GM18873 (cell line): ENCODE results near the gene PPP2R2B.
"Not testable (repeated sequence)": the region's sequence is repeated elsewhere in the genome, so short reads cannot be mapped to it uniquely, and the experiment has no call there.

Source experiments
- ATAC-seq: cut with Tn5 transposase; IDR thresholded peaks from one replicate; pipeline ENCODE4 v1.9.1; 2021; ENCODE audit warnings: mild to moderate bottlenecking, moderate library complexity, moderate number of reproducible peaks; ENCODE audit not compliant: unreplicated experiment, low FRiP score

The PPP2R2B gene

DNA sequence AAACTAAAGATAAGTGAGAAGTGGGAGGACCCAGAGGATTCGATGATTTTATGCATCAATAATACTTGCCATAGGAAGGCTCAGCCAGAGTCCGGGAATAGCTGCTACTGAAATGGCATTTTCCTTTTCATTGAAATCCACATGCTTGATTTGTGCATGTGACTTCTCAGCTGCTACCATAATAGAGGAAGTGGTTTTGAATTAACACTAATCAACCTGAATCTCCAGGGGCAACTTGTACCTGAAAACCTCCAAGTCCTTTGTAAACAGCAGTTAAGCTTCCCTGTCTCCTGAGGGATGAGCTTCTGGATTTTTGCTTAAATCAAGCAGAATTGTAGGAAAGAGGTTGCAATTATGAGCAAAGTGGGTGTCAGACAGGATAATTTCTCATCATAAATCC is 124.9 kb downstream of the PPP2R2B start:
- ATAC-seq: no peak

GRCh38 chr5:146751781-146752401 is 126.7 kb downstream of the PPP2R2B start:
- ATAC-seq: peak; percentile 98

DNA sequence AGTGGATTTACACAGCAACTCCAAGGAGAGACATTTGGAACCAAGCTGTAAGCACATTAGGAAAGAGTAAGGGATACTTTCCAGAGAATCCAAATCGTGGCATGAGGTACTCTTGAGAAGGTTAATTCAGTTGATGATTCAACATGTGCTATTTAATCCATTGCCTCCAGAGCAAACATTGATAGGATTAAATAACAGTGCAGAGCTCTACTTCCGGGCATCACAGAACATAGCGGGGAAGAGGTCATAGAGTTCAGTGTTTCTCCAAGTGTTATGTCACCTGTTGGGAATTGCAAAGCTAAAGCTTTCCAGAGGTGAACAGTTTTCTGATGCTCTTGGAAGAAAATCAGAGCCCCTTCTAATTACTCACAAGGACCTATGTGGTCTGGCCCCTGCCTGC is 127.5 kb downstream of the PPP2R2B start:
- ATAC-seq: no peak

- ATAC-seq: no peak
These were observed 130.0 kb downstream of the PPP2R2B start for GRCh38 chr5:146748533-146748932.

- ATAC-seq: no peak
These were observed 132.5 kb downstream of the PPP2R2B start for GRCh38 chr5:146745931-146746577.

GRCh38 chr5:146744068-146744745 is 134.3 kb downstream of the PPP2R2B start:
- ATAC-seq: no peak

- no peak for ATAC-seq
These were observed 143.5 kb downstream of the PPP2R2B start for GRCh38 chr5:146734936-146735577.

DNA sequence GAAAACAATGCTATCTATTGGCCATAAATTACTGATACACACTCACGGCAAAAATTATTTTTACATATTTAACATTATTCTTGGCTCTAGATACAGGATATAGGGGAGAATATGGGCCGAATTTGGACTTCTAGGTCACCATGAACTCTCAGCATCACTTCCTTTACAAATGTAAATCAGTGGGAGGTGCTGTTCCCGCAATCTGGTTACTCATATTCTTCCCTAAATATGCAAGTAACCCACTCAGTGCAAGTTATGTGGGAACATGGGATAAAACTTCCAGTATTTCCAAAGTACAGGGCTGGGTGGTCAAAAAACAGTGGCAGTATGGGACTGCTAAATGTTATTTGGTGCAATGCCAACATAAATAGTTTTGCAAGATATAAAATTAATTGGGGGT is 145.6 kb downstream of the PPP2R2B start:
- ATAC-seq: no peak

GRCh38 chr5:146731909-146732659 is 146.5 kb downstream of the PPP2R2B start:
- no peak for ATAC-seq

- not testable (repeated sequence) for ATAC-seq
These were observed 149.8 kb downstream of the PPP2R2B start for GRCh38 chr5:146728746-146729145.

- no peak for ATAC-seq
These were observed 151.7 kb downstream of the PPP2R2B start for GRCh38 chr5:146726891-146727290.

DNA sequence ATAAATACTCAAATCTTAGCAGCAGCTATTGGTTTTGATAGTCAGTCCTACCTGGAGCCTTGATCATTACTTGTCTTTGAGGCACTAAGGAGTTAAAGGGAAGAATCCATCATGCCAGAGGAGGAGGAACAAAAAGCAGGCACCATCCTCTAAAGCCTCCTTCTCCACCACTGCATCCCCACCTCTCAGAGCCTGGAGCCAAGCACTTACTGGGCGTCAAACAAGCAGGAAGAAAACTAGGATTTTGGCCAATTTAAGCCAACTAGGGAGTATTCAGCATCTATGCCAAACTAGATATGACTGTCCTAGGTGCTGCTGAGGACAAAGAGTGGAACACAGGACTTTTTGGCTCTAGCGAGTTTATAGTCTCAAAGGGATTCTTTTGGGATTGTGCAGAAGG is 152.5 kb downstream of the PPP2R2B start:
- ATAC-seq: no peak

GRCh38 chr5:146725025-146725424 is 153.5 kb downstream of the PPP2R2B start:
- ATAC-seq: no peak

DNA sequence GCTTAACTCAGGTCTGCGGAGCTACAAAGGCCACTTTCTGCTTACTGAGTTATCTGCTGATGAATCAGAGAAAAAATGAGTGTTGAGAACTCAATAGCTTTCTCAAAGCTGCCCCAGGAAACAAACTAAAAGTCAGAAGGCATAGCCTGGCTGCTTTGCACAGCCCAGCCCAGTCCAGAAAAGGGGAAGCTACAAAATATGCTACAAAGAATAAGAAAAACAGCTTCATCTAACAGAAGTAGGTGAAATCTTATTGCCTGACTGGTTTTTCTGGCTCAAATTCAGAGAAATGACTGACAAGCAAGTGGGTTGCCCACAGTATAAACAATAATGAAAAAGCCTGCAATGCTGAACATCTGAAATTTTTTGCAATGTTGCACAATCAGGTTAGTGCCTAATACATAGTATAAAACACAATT is 156.2 kb downstream of the PPP2R2B start:
- ATAC-seq: no peak

DNA sequence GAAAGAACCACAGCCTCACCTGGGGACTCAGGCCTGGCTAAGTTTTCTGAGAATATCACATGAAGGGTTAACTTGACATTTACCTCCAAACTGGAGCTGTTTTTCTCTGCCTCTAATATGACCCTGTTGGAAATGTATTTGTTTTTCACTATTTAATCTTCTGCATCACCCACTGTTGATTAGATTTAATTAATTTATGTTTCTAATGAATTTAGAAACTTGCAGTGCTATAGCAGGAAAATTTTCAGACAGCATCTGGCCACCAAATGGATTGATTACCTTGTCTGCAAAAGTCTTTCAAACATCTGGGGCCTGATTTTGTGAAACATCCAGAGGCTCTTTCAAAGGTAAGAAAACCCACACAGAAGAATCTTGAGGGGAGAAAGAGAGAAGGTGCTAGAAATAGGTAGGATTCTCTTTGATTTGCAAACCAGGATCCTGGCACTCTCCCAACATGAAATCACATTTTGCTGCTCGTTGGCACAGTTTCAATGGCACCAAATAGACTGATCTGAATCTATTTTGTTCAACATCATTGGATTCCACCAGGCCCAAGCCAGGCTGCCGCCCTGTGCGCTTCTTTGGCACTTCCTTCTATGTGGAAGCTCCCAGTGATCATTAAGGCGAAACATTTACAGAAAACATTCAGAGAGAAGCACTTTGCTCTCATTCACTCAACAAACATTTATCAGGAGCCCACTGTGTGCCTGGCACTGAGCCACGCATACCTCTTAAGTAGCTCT is 157.3 kb downstream of the PPP2R2B start:
- ATAC-seq: no peak

DNA sequence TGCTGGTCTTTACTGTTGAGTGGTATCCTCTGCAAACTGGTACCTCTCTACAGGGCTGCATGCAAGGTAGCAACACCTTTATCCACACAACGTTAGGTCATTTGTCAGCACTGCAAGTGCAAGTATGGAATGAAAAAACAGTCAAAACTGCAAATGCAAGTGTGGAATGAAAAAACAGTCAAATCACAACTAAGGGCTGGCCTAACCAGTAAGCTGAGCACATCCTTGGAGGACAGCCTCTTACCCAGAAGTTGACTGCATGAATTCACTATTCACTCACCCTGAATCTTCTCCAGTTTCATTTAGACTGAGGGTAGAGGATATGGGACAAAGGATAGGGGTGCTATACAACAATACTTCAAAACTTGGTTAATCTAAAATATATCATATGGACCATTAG is 158.4 kb downstream of the PPP2R2B start:
- ATAC-seq: no peak

GRCh38 chr5:146719179-146719578 is 159.4 kb downstream of the PPP2R2B start:
- no peak for ATAC-seq

DNA sequence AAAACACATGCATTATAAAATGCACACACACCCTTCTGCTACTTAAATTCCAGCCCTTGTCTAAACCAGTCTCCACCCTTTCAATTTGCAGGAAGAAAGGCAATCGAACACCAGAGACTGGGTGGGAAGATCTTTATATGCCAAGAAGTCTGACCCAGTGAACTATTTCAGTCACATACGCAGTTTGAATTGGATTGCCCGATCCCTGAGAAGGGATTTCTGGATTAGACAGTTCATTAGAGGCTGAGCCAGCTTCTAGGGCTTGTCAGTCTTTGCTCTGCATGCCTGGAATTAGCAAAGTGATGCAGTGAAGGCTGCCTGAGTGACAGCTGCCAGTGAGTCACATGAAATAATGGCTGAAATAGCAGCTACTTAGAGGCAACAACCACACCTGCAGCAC is 159.9 kb downstream of the PPP2R2B start:
- ATAC-seq: no peak

DNA sequence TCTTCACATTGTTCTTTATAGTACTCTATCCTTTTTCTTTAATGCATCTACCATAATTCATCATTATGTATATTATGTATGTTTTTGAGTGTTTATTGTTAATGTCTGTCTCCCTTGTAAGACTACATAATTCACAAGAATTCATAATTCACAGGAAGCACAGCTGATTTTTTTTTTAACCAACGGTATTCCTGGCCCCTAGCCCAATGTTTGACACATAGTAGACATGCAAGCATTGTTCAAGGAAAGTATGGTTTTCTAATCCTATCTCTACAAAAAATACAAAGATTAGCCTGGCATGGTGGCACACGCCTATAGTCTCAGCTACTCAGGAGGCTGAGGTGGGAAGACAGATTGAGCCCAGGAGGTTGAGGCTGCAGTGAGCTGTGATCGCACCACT is 160.6 kb downstream of the PPP2R2B start:
- no peak for ATAC-seq

DNA sequence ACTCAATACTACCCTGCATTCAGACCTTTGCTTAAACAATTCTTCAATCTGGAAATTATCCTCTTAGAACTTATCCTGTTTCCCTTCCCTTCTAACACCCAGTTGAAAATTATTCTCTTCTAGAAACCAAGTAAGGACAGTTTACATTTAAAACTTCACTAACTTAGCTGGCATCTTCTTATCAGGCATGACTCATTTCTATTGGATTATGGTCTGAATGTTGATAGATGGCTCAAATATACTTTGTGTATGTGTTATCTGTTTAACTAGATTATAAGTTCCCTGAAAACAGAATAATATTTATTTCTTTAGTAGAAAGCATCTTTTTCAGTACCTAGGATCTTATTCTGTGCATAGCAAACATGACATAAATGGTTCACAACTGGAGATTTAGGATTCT is 161.9 kb downstream of the PPP2R2B start:
- no peak for ATAC-seq
